Uterus (tissue), 4 donors: ENCODE data around the gene FAM234B. TPM values are rescaled to one million over a fixed set of nuclear protein-coding genes. Genes with fewer than 3 reads are reported as not detected.

Source experiments
- DNase-seq, 2 donors: peaks; one replicate each; pipeline ENCODE4 v3.0.0-alpha.2; 2019 to 2020
- H3K27ac ChIP-seq, 2 donors: fragments of 200-600 bp; sonication (generic); 1 replicate in 1 of 2; 2 replicates in 1 of 2; pipeline ENCODE4 v1.5.1; 2016 to 2018
- H3K27me3 ChIP-seq, 2 donors: fragments of 200-600 bp; sonication (generic); one replicate each; pipeline ENCODE4 v1.5.1; 2018 to 2019; ENCODE audit warnings: control low read depth in 1 of 2
- H3K36me3 ChIP-seq, 2 donors: fragments of 200-600 bp; sonication (generic); one replicate each; pipeline ENCODE4 v1.5.1; 2019; ENCODE audit warnings: control low read depth in 1 of 2
- H3K4me1 ChIP-seq, 2 donors: fragments of 200-600 bp; sonication (generic); one replicate each; pipeline ENCODE4 v1.5.1; 2018 to 2019; ENCODE audit warnings: control low read depth in 1 of 2
- H3K4me3 ChIP-seq, 2 donors: fragments of 200-600 bp; sonication (generic); 1 replicate in 1 of 2; 2 replicates in 1 of 2; pipeline ENCODE4 v1.5.1; 2018 to 2019; ENCODE audit warnings: mild to moderate bottlenecking in 1 of 2
- H3K9me3 ChIP-seq, 2 donors: fragments of 200-600 bp; sonication (generic); one replicate each; pipeline ENCODE4 v1.5.1; 2019; ENCODE audit warnings: control low read depth in 1 of 2
- CTCF ChIP-seq, 4 experiments: fragments of 200-600 bp in 2 of 4; fragments of 450-650 bp in 2 of 4; sonication (generic) in 2 of 4; IDR thresholded peaks; one replicate each; pipeline ENCODE4 v1.5.1; 2016 to 2019; ENCODE audit warnings: antibody characterized with exemption in 4 of 4, mild to moderate bottlenecking in 2 of 4, moderate library complexity in 1 of 4
- POLR2A ChIP-seq, 2 donors: fragments of 450-650 bp; IDR thresholded peaks; one replicate each; pipeline ENCODE4 v1.6.1; 2016; ENCODE audit warnings: antibody characterized with exemption in 2 of 2, mild to moderate bottlenecking in 1 of 2, moderate library complexity in 1 of 2
- intact Hi-C: fragments of 100-400 bp; cut with DNase I; formaldehyde crosslinking; loops from one replicate; pipeline ENCODE4 v1.15.1; 2023; ENCODE audit warnings: low total_unique reads
- total RNA-seq, 4 donors: library from RNA; depleted of rRNA in 3 of 4; stranded (reverse); fragments of >200 nt in 3 of 4; gene quantifications; one replicate each; pipeline versions ENCODE4 v1.1.0 to v1.2.4, GENCODE V29; 2014 to 2023
- donor health status: DM: yes; HTN: yes; CAD: no.

Gene FAM234B
- total RNA-seq, 4 donors from 2014 or later: 2.4 to 8.3 (median 4.6) TPM

GRCh38 chr12:13075118-13075480 is 30.9 kb downstream of the FAM234B start:
- Histone ChIP-seq H3K4me3 (no peak overlapping the region), H3K36me3 (no peaks in the 10 kb centered on the region), H3K9me3 (no peaks in the 10 kb centered on the region), H3K27ac (no peak overlapping the region), H3K27me3 (no peaks in the 10 kb centered on the region), H3K4me1 (no peaks in the 10 kb centered on the region)
- intact Hi-C loops: no loop called here
- TF ChIP-seq CTCF (IDR thresholded peaks at IDR 0.05): no peak
- TF ChIP-seq POLR2A (IDR thresholded peaks at IDR 0.05): no peak
- no peak for DNase-seq

- Histone ChIP-seq H3K36me3 (no peaks in the 10 kb centered on the region), H3K27me3 (no peaks in the 10 kb centered on the region), H3K27ac (no peak overlapping the region), H3K4me3 (no peak overlapping the region), H3K4me1 (no peaks in the 10 kb centered on the region), H3K9me3 (no peaks in the 10 kb centered on the region)
- intact Hi-C loops: no loop called here
- TF ChIP-seq POLR2A (IDR thresholded peaks at IDR 0.05) (no peak), CTCF (IDR thresholded peaks at IDR 0.05) (no peak)
- DNase-seq: no peak
Measured at GRCh38 chr12:13075786-13076570, 31.8 kb downstream of the FAM234B start.

- no peaks in the 10 kb centered on the region for H3K36me3 ChIP-seq
- DNase-seq: no peak
- H3K27me3 ChIP-seq: no peaks in the 10 kb centered on the region
- TF ChIP-seq CTCF (IDR thresholded peaks at IDR 0.05) (no peak), POLR2A (IDR thresholded peaks at IDR 0.05) (no peak)
- intact Hi-C loops: no loop called here
- no peak overlapping the region for H3K4me3 ChIP-seq
- H3K9me3 ChIP-seq: no peaks in the 10 kb centered on the region
- no peak overlapping the region for H3K27ac ChIP-seq
- H3K4me1 ChIP-seq: no peaks in the 10 kb centered on the region
Measured at GRCh38 chr12:13079440-13079906, 35.3 kb downstream of the FAM234B start.

- no peaks in the 10 kb centered on the region for H3K36me3 ChIP-seq
- intact Hi-C loops: no loop called here
Measured at GRCh38 chr12:13080266-13080665, 36.1 kb downstream of the FAM234B start.

More at GRCh38 chr12:13080266-13080665, 36.1 kb downstream of the FAM234B start:
- Histone ChIP-seq H3K9me3 (no peaks in the 10 kb centered on the region), H3K4me1 (no peaks in the 10 kb centered on the region), H3K27ac (no peak overlapping the region), H3K4me3 (no peak overlapping the region), H3K27me3 (no peaks in the 10 kb centered on the region)
- TF ChIP-seq POLR2A (IDR thresholded peaks at IDR 0.05) (no peak), CTCF (IDR thresholded peaks at IDR 0.05) (no peak)
- no peak for DNase-seq
